H1 (cell line): ENCODE measurements around the gene MOB3B. TPM values are rescaled to one million over a fixed set of nuclear protein-coding genes. Genes with fewer than 3 reads are reported as not detected.

Experiments used
- CTCF ChIA-PET: fragments of 300-600 bp; sonication (Branson Sonifier 250); formaldehyde crosslinking; loops from one replicate; lab custom pipeline; 2021; ENCODE audit not compliant: partially characterized antibody; lab: Charles Lee
- POLR2A ChIA-PET: fragments of 300-600 bp; sonication (Branson Sonifier 250); formaldehyde crosslinking; loops from one replicate; lab custom pipeline; 2021; ENCODE audit warnings: inconsistent platforms; ENCODE audit not compliant: partially characterized antibody; lab: Charles Lee
- DNase-seq, 2 experiments: peaks; one replicate each; pipeline versions ENCODE4 v3.0.0 to v3.0.0-alpha.2; 2010 to 2022; ENCODE audit warnings: low spot score in 2 of 2, low read depth in 1 of 2, mixed read lengths in 1 of 2
- FAIRE-seq: peaks from 2 replicates; lab custom pipeline; 2011; peaks lifted over from hg19 to GRCh38; lab: Jason Lieb, UNC
- H2AFZ ChIP-seq: 2 replicates; pipeline ENCODE4 v1.8.1; 2012; ENCODE audit warnings: low read length, inconsistent platforms
- H2AK5ac ChIP-seq: 2 replicates; pipeline ENCODE4 v1.6.1; 2013; ENCODE audit warnings: low read depth, low read length
- H2BK120ac ChIP-seq: replicated peaks from 2 replicates; pipeline ENCODE3; 2013; ENCODE audit warnings: low read depth, low read length, inconsistent platforms
- H2BK12ac ChIP-seq: 2 replicates; pipeline ENCODE4 v1.6.1; 2013; ENCODE audit warnings: low read depth, low read length
- H2BK15ac ChIP-seq: 2 replicates; pipeline ENCODE4 v1.6.1; 2013; ENCODE audit warnings: low read length
- H2BK20ac ChIP-seq: 2 replicates; pipeline ENCODE4 v1.6.1; 2013; ENCODE audit warnings: low read length
- H2BK5ac ChIP-seq: 2 replicates; pipeline ENCODE4 v1.6.1; 2013; ENCODE audit warnings: low read depth, low read length
- H3K14ac ChIP-seq: 2 replicates; pipeline ENCODE4 v1.6.1; 2013; ENCODE audit warnings: inconsistent platforms; ENCODE audit not compliant: insufficient read length
- H3K18ac ChIP-seq: 2 replicates; pipeline ENCODE4 v1.6.1; 2013; ENCODE audit warnings: low read length; ENCODE audit errors: extremely low read depth
- H3K23ac ChIP-seq: 2 replicates; pipeline ENCODE4 v1.6.1; 2013; ENCODE audit warnings: inconsistent platforms; ENCODE audit not compliant: insufficient read length
- H3K23me2 ChIP-seq: 2 replicates; pipeline ENCODE4 v1.6.1; 2013; ENCODE audit warnings: low read depth, low read length
- H3K27ac ChIP-seq: 2 replicates; pipeline ENCODE4 v1.6.1; 2011; ENCODE audit warnings: low read depth, low read length, inconsistent platforms
- H3K27me3 ChIP-seq, 4 experiments: replicated peaks in 1 of 4; 1 replicate in 1 of 4; 2 replicates in 3 of 4; pipeline versions ENCODE4 v1.6.1 to v1.8.1; 2011 to 2013; ENCODE audit warnings: low read length in 3 of 4, mild to moderate bottlenecking in 3 of 4, inconsistent platforms in 2 of 4, mixed read lengths in 2 of 4, moderate library complexity in 1 of 4; ENCODE audit not compliant: control insufficient read depth in 3 of 4, insufficient read depth in 3 of 4; ENCODE audit errors: extremely low read depth in 1 of 4
- H3K36me3 ChIP-seq, 4 experiments: 2 replicates each; pipeline versions ENCODE4 v1.6.1 to v1.8.1; 2011 to 2013; ENCODE audit warnings: mild to moderate bottlenecking in 4 of 4, low read length in 3 of 4, moderate library complexity in 2 of 4, control low read depth in 1 of 4, inconsistent platforms in 1 of 4; ENCODE audit not compliant: insufficient read depth in 4 of 4, control insufficient read depth in 2 of 4
- H3K4ac ChIP-seq: replicated peaks from 2 replicates; pipeline ENCODE3; 2013; ENCODE audit warnings: low read length, low read depth, mixed read lengths, inconsistent platforms; ENCODE audit not compliant: insufficient read length
- H3K4me1 ChIP-seq, 4 experiments: replicated peaks in 1 of 4; 1 replicate in 1 of 4; 2 replicates in 3 of 4; pipeline versions ENCODE4 v1.6.1 to v1.8.1; 2011 to 2013; ENCODE audit warnings: low read length in 3 of 4, inconsistent platforms in 2 of 4, mixed read lengths in 1 of 4; ENCODE audit not compliant: insufficient read depth in 4 of 4, control insufficient read depth in 3 of 4
- H3K4me2 ChIP-seq, 2 experiments: 2 replicates each; pipeline versions ENCODE4 v1.6.1 to v1.8.1; 2011 to 2013; ENCODE audit warnings: low read depth in 2 of 2, low read length in 2 of 2, control low read depth in 1 of 2, inconsistent platforms in 1 of 2, mild to moderate bottlenecking in 1 of 2; ENCODE audit not compliant: insufficient read depth in 1 of 2
- H3K4me3 ChIP-seq, 4 experiments: fragments of 200-600, 300-600 bp in 1 of 4; sonication (generic), shearing (Covaris generic), sonication (Bioruptor Twin) in 1 of 4; 2 replicates each; pipeline versions ENCODE4 v1.5.1 to v1.8.1; 2011 to 2016; ENCODE audit warnings: low read length in 4 of 4, low read depth in 3 of 4, control low read depth in 2 of 4, inconsistent platforms in 2 of 4, mild to moderate bottlenecking in 2 of 4, mixed read lengths in 1 of 4, moderate library complexity in 1 of 4; ENCODE audit not compliant: insufficient read depth in 2 of 4; ENCODE audit errors: extremely low read depth in 1 of 4
- H3K56ac ChIP-seq: replicated peaks from 2 replicates; pipeline ENCODE3; 2013; ENCODE audit warnings: low read depth, mild to moderate bottlenecking, mixed read lengths, low read length, inconsistent platforms; ENCODE audit not compliant: insufficient read length
- H3K79me1 ChIP-seq: 2 replicates; pipeline ENCODE4 v1.6.1; 2013; ENCODE audit warnings: low read depth, low read length, control low read depth
- H3K79me2 ChIP-seq, 2 experiments: 2 replicates each; pipeline versions ENCODE4 v1.6.1 to v1.8.1; 2012 to 2013; ENCODE audit warnings: low read length in 2 of 2, mild to moderate bottlenecking in 2 of 2, inconsistent platforms in 1 of 2; ENCODE audit not compliant: insufficient read depth in 2 of 2, control insufficient read depth in 1 of 2
- H3K9ac ChIP-seq, 4 experiments: replicated peaks in 1 of 4; 1 replicate in 1 of 4; 2 replicates in 3 of 4; pipeline versions ENCODE4 v1.6.1 to v1.8.1; 2011 to 2013; ENCODE audit warnings: low read depth in 3 of 4, low read length in 3 of 4, control low read depth in 2 of 4, mild to moderate bottlenecking in 2 of 4, moderate library complexity in 2 of 4, inconsistent platforms in 1 of 4; ENCODE audit errors: extremely low read depth in 1 of 4
- H3K9me3 ChIP-seq, 2 experiments: 2 replicates each; pipeline versions ENCODE4 v1.6.1 to v1.8.1; 2012 to 2013; ENCODE audit warnings: mild to moderate bottlenecking in 2 of 2, moderate library complexity in 2 of 2, control low read depth in 1 of 2, inconsistent platforms in 1 of 2, low read depth in 1 of 2, low read length in 1 of 2, mixed read lengths in 1 of 2; ENCODE audit not compliant: insufficient read depth in 2 of 2
- H4K20me1 ChIP-seq, 2 experiments: replicated peaks in 1 of 2; 2 replicates each; pipeline versions ENCODE3 to v1.8.1; 2011 to 2013; ENCODE audit warnings: inconsistent platforms in 2 of 2, low read length in 2 of 2, mild to moderate bottlenecking in 1 of 2; ENCODE audit not compliant: insufficient read depth in 2 of 2, control insufficient read depth in 1 of 2
- H4K5ac ChIP-seq: 2 replicates; pipeline ENCODE4 v1.6.1; 2013; ENCODE audit warnings: low read length, low read depth, mixed read lengths, inconsistent platforms; ENCODE audit not compliant: insufficient read length
- H4K8ac ChIP-seq: 2 replicates; pipeline ENCODE4 v1.8.0; 2013; ENCODE audit warnings: mild to moderate bottlenecking, moderate library complexity, low read length, inconsistent platforms; ENCODE audit not compliant: insufficient read depth; ENCODE audit errors: extremely low read depth
- H4K91ac ChIP-seq: replicated peaks from 2 replicates; pipeline ENCODE3; 2013; ENCODE audit warnings: low read length, mixed read lengths, inconsistent platforms; ENCODE audit not compliant: insufficient read length
- CBX5 ChIP-seq: fragments of 300-800, 300-1000 bp; sonication (generic); IDR thresholded peaks from 2 replicates; pipeline ENCODE4 v1.7.1; 2016; ENCODE audit warnings: antibody characterized with exemption, low read length, low read depth
- CTBP2 ChIP-seq: IDR thresholded peaks from 2 replicates; pipeline ENCODE4 v1.7.0; 2011; ENCODE audit warnings: borderline replicate concordance, mild to moderate bottlenecking, moderate library complexity, mixed read lengths, low read length; ENCODE audit not compliant: insufficient read depth, insufficient read length
- GTF2F1 ChIP-seq: IDR thresholded peaks from 2 replicates; pipeline ENCODE4 v1.6.1; 2012; ENCODE audit warnings: low read depth, low read length, improper control_type of control experiment, borderline replicate concordance
- KDM1A ChIP-seq: fragments of 200-600, 300-600 bp; sonication (generic); IDR thresholded peaks from 2 replicates; pipeline ENCODE4 v1.7.1; 2016; ENCODE audit warnings: mild to moderate bottlenecking, low read length, borderline replicate concordance
- KDM4A ChIP-seq: IDR thresholded peaks from one replicate; pipeline ENCODE4 v1.7.1; 2012; ENCODE audit warnings: low read depth, mild to moderate bottlenecking, moderate library complexity, low read length, inconsistent platforms; ENCODE audit not compliant: severe bottlenecking
- POU5F1 ChIP-seq: IDR thresholded peaks from 2 replicates; pipeline ENCODE4 v1.6.1; 2011; ENCODE audit warnings: low read depth, mild to moderate bottlenecking, low read length, moderate library complexity
- SP4 ChIP-seq: IDR thresholded peaks from 2 replicates; pipeline ENCODE4 v1.6.1; 2012; ENCODE audit warnings: low read length, inconsistent platforms
- SRF ChIP-seq: IDR thresholded peaks from 2 replicates; pipeline ENCODE4 v1.6.1; 2011; ENCODE audit warnings: mild to moderate bottlenecking, low read depth, low read length, moderate library complexity
- TAF7 ChIP-seq: optimal IDR thresholded peaks from 2 replicates; pipeline ENCODE3; 2011; ENCODE audit warnings: low read depth, mild to moderate bottlenecking, inconsistent platforms, low read length, moderate library complexity, borderline replicate concordance
- TBP ChIP-seq: IDR thresholded peaks from 2 replicates; pipeline ENCODE4 v1.6.1; 2011; ENCODE audit warnings: low read depth, low read length, improper control_type of control experiment
- WGBS, 2 experiments: shearing (Covaris generic) in 1 of 2; methylation state at CpG; one replicate each; pipeline versions ENCODE4 v1.1.6 to v1.1.7; 2013 to 2015; ENCODE audit warnings: low lambda C conversion rate in 2 of 2, mixed read lengths in 2 of 2, inconsistent platforms in 1 of 2, low coverage in 1 of 2, missing lambda C conversion rate in 1 of 2; ENCODE audit not compliant: insufficient replicate concordance in 2 of 2, insufficient coverage in 1 of 2, insufficient read length in 1 of 2; ENCODE audit errors: extremely low coverage in 1 of 2, missing lambda C conversion rate in 1 of 2; 5-methylcytosine and 5-hydroxymethylcytosine counted together
- polyA plus RNA-seq, 7 experiments: library from polyadenylated mRNA; depleted of rRNA in 3 of 7; stranded (reverse) in 5 of 7; unstranded in 2 of 7; fragments of >200 nt in 5 of 7; fragments of 200-250 nt in 2 of 7; gene quantifications; 1 replicate in 5 of 7; 2 replicates in 1 of 7; 4 replicates in 1 of 7; pipeline versions ENCODE4 v1.2.1 to v1.2.3, GENCODE V29; 2011 to 2013; ENCODE audit warnings: missing spikeins in 2 of 7, mixed read lengths in 2 of 7
- total RNA-seq: library from RNA; stranded (reverse); fragmentation: NEBNext Ultra II Directional; extraction: Animal tissue kit (Norgen Biotek cat#: 25700); gene quantifications from 2 replicates; pipeline ENCODE4 v1.2.1, GENCODE V29; 2021
- TF ChIP-seq, protein P1 (sequence below): IDR thresholded peaks from 2 replicates; pipeline ENCODE4 v1.6.1; 2011; ENCODE audit warnings: low read depth, mild to moderate bottlenecking, low read length; ENCODE audit not compliant: insufficient read depth
- TF ChIP-seq, protein P2 (sequence below): IDR thresholded peaks from 2 replicates; pipeline ENCODE4 v1.6.1; 2012; ENCODE audit warnings: low read length, inconsistent platforms

MOB3B gene
- total and polyA plus RNA-seq, 2 of the 8 experiments (the other 6 are each of a cell fraction or from before 2014, with no cell fraction given): 12.7 to 16.1 TPM

DNA sequence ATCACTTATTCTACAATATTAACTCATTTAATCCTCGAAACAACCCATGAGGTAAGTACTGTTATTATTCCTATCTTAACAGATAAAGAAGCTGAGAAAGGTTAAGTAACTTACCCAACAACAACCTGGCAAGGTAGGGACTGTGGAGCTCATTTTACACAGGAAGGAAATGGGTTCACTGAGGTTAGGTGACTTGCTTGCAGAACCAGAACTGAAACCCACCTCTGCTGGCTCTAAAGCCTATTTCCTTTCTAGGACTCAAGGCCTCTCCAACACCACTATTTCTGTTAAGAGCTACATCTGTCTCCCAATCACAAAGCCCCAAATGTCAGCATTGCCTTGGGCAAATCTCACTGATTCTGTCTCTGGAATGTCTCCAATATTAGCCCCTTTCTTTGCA is 44.5 kb downstream of the MOB3B start:
- Histone ChIP-seq H3K4me1 (peaks cover 11 to 23% (median 16%) of the 10 kb centered on the region in 4 experiments; a peak in 6 of 7 replicates), H3K36me3 (no peaks in the 10 kb centered on the region), H3K56ac (no peak overlapping the region), H3K23ac (no peak overlapping the region), H4K8ac (no peak overlapping the region), H3K9me3 (no peaks in the 10 kb centered on the region; a peak in 1 of 4 replicates), H4K20me1 (no peaks in the 10 kb centered on the region), H3K18ac (no peak overlapping the region), H3K14ac (no peak overlapping the region), H4K91ac (no peak overlapping the region), H2BK120ac (no peak overlapping the region), H3K4me3 (no peak overlapping the region), H3K79me1 (peaks cover 2% of the 10 kb centered on the region; the same call in 1 of the 2 replicates), H3K27ac (no peak overlapping the region), H3K9ac (no peak overlapping the region), H3K4ac (no peak overlapping the region), H3K23me2 (no peaks in the 10 kb centered on the region), H3K79me2 (no peaks in the 10 kb centered on the region), H2BK15ac (no peak overlapping the region), H3K27me3 (no peaks in the 10 kb centered on the region), H2BK12ac (no peak overlapping the region), H3K4me2 (no peak overlapping the region), H2AK5ac (no peak overlapping the region), H4K5ac (no peak overlapping the region), H2BK20ac (no peak overlapping the region), H2BK5ac (no peak overlapping the region), H2AFZ (no peak overlapping the region)
- FAIRE-seq (no peak), DNase-seq (no peak)
- ChIA-PET POLR2A (no interaction called here), CTCF (interaction anchor here (0.7 to 5.2 kb wide), 5 partner anchors 10 to 76 kb away, joined by 3 to 32 read pairs (median 3); partner anchors contain the start of gene MOB3B)
- WGBS, 2 experiments: 95% methylated on average over 1 of the region's 1 CpG; no CpG with 5 or more reads in 1 of the 2 experiments
- TF ChIP-seq CTBP2 (no peak), KDM1A (no peak), TAF7 (no peak), TBP (no peak), SP4 (no peak), SRF (no peak), CBX5 (no peak), GTF2F1 (no peak), POU5F1 (no peak), KDM4A (no peak)
- TF ChIP-seq, protein P1, sequence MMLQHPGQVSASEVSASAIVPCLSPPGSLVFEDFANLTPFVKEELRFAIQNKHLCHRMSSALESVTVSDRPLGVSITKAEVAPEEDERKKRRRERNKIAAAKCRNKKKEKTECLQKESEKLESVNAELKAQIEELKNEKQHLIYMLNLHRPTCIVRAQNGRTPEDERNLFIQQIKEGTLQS: no peak
- TF ChIP-seq, protein P2, sequence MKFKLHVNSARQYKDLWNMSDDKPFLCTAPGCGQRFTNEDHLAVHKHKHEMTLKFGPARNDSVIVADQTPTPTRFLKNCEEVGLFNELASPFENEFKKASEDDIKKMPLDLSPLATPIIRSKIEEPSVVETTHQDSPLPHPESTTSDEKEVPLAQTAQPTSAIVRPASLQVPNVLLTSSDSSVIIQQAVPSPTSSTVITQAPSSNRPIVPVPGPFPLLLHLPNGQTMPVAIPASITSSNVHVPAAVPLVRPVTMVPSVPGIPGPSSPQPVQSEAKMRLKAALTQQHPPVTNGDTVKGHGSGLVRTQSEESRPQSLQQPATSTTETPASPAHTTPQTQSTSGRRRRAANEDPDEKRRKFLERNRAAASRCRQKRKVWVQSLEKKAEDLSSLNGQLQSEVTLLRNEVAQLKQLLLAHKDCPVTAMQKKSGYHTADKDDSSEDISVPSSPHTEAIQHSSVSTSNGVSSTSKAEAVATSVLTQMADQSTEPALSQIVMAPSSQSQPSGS: no peak
